ENCODE measurements around the gene IFITM2. TPM values are rescaled to one million over a fixed set of nuclear protein-coding genes. Genes with fewer than 3 reads are reported as not detected.

The IFITM2 gene
- total RNA-seq, 4 donors from 2014 or later = 25.6 to 84.1 (median 45.1) TPM

DNA sequence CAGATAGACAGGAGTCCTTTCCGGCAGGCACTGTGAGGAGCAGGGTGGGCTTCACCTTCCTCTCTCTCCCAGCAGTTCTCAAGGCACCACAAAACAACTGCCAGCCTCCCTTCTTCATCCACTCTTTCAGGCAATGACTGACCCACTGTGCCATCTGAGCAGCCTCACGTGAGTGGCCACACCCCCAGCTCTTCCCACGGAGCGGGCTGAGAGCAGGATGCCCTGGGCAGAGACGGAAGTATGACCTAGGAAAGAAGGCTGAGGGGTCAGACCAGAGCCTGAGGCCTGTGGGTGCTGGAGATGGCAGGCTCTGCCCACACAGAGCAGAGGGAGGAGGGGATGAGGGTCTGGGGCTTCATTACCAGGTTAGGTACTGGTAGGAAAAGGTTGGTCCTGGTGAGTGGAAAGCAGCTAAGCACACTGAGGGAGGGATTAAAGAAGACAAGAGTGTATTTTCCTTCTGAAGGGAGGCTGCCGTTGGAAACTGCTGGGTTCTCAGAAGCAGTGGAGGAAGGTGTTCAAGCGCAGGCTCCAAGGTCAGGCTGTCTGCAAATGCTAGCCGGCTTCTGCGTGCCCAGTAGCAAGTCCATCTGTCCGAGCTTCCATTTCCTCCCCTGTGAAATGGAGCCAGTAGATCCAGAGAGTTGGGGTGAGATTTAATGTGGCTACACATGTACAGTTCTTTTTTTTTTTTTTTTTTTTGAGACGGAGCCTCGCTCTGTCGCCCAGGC lies 24.8 kb upstream of the IFITM2 start:
- TF ChIP-seq POLR2AphosphoS5 (IDR thresholded peaks at IDR 0.05) (no peak), CTCF (IDR thresholded peaks at IDR 0.05) (no peak), POLR2A (IDR thresholded peaks at IDR 0.05) (no peak), EP300 (IDR thresholded peaks at IDR 0.05) (no peak)
- no peak overlapping the region for H3K4me3 ChIP-seq
- no peaks in the 10 kb centered on the region for H3K9me3 ChIP-seq
- H3K36me3 ChIP-seq = no peaks in the 10 kb centered on the region
- peaks cover 38% of the 10 kb centered on the region for H3K4me1 ChIP-seq
- peaks cover 86% of the 10 kb centered on the region for H3K27me3 ChIP-seq
- WGBS = 63% methylated on average over 13 of the region's 13 CpGs
- H3K27ac ChIP-seq = no peak overlapping the region
- peak in 1 of 2 donors; percentile 52 for DNase-seq (ENCODE audit: low spot score in 2 of 2)

- Histone ChIP-seq H3K27me3 (peaks cover 82% of the 10 kb centered on the region), H3K36me3 (no peaks in the 10 kb centered on the region), H3K4me3 (no peak overlapping the region), H3K27ac (no peak overlapping the region), H3K9me3 (no peaks in the 10 kb centered on the region), H3K4me1 (peaks cover 45% of the 10 kb centered on the region)
- DNase-seq (ENCODE audit: low spot score in 2 of 2) = peak in 1 of 2 donors; percentile 58
- TF ChIP-seq POLR2A (IDR thresholded peaks at IDR 0.05) (no peak), POLR2AphosphoS5 (IDR thresholded peaks at IDR 0.05) (no peak), EP300 (IDR thresholded peaks at IDR 0.05) (no peak), CTCF (IDR thresholded peaks at IDR 0.05) (no peak)
- WGBS = 85% methylated on average over 23 of the region's 23 CpGs
Observed at GRCh38 chr11:283405-284104, 24.1 kb upstream of the IFITM2 start.

- H3K4me3 ChIP-seq = no peak overlapping the region
- H3K4me1 ChIP-seq = peaks cover 44% of the 10 kb centered on the region
- no peaks in the 10 kb centered on the region for H3K36me3 ChIP-seq
- 78% methylated on average over 5 of the region's 24 CpGs for WGBS
- peak in 1 of 2 donors; percentile 80 for DNase-seq (ENCODE audit: low spot score in 2 of 2)
- TF ChIP-seq POLR2A (IDR thresholded peaks at IDR 0.05) (no peak), CTCF (IDR thresholded peaks at IDR 0.05) (no peak), POLR2AphosphoS5 (IDR thresholded peaks at IDR 0.05) (no peak), EP300 (IDR thresholded peaks at IDR 0.05) (no peak)
- no peaks in the 10 kb centered on the region for H3K9me3 ChIP-seq
- H3K27ac ChIP-seq = no peak overlapping the region
- peaks cover 74% of the 10 kb centered on the region for H3K27me3 ChIP-seq
Observed at GRCh38 chr11:284105-285020, 23.3 kb upstream of the IFITM2 start.

GRCh38 chr11:285021-285893 lies 22.4 kb upstream of the IFITM2 start:
- TF ChIP-seq POLR2A (IDR thresholded peaks at IDR 0.05) (no peak), EP300 (IDR thresholded peaks at IDR 0.05) (no peak), CTCF (IDR thresholded peaks at IDR 0.05) (no peak), POLR2AphosphoS5 (IDR thresholded peaks at IDR 0.05) (no peak)
- Histone ChIP-seq H3K4me3 (no peak overlapping the region), H3K27me3 (peaks cover 65% of the 10 kb centered on the region), H3K9me3 (no peaks in the 10 kb centered on the region), H3K27ac (no peak overlapping the region), H3K36me3 (no peaks in the 10 kb centered on the region), H3K4me1 (peaks cover 40% of the 10 kb centered on the region)
- WGBS = 88% methylated on average over 28 of the region's 29 CpGs
- peak in 1 of 2 donors; percentile 72 for DNase-seq (ENCODE audit: low spot score in 2 of 2)
